WTC11 (cell line): ENCODE measurements around the gene B4GALNT1. TPM values are rescaled to one million over a fixed set of nuclear protein-coding genes. Genes with fewer than 3 reads are reported as not detected.
A peak's percentile ranks its signal among the peaks of the same experiment; 100 is the strongest.

Experiments used
- ATAC-seq: fragments of 200-7000 bp; cut with Tn5 transposase; 2 replicates; pipeline ENCODE4 v1.10.0; 2021; ENCODE audit warnings: mild to moderate bottlenecking, moderate library complexity
- CTCF ChIA-PET: fragments of 300-600 bp; sonication (Branson Sonifier 250); formaldehyde crosslinking; loops from one replicate; lab custom pipeline; 2021; ENCODE audit warnings: antibody characterized with exemption; lab: Charles Lee
- POLR2A ChIA-PET: fragments of 350-600 bp; sonication (Branson Sonifier 250); formaldehyde crosslinking; loops from one replicate; lab custom pipeline; 2021; ENCODE audit warnings: antibody characterized with exemption; lab: Charles Lee
- DNase-seq: peaks from one replicate; pipeline ENCODE4 v3.0.0; 2021; ENCODE audit warnings: low spot score
- H3K27ac Mint-ChIP-seq: 2 replicates; pipeline ENCODE4 v1.8.0; 2021; ENCODE audit warnings: mixed read lengths
- H3K27me3 Mint-ChIP-seq: 2 replicates; pipeline ENCODE4 v1.8.0; 2021; ENCODE audit warnings: low read depth, mild to moderate bottlenecking, moderate library complexity, mixed read lengths
- H3K36me3 Mint-ChIP-seq: 2 replicates; pipeline ENCODE4 v1.8.0; 2021; ENCODE audit warnings: mixed read lengths
- H3K4me1 Mint-ChIP-seq: 2 replicates; pipeline ENCODE4 v1.8.0; 2022; ENCODE audit warnings: mixed read lengths
- H3K4me3 Mint-ChIP-seq: 2 replicates; pipeline ENCODE4 v1.8.0; 2021; ENCODE audit warnings: mild to moderate bottlenecking, moderate library complexity, mixed read lengths
- H3K9me3 Mint-ChIP-seq: 2 replicates; pipeline ENCODE4 v1.8.0; 2021; ENCODE audit warnings: mixed read lengths
- AR ChIP-seq: fragments of 250-450 bp; sonication (Bioruptor Pico); IDR thresholded peaks from 2 replicates; pipeline ENCODE4 v1.9.0; 2021; ENCODE audit warnings: mild to moderate bottlenecking
- ARID4B ChIP-seq: sonication (generic); formaldehyde crosslinking; IDR thresholded peaks from 2 replicates; pipeline ENCODE4 v1.8.0; 2023; ENCODE audit warnings: missing genetic modification reagents, mild to moderate bottlenecking, borderline replicate concordance
- CREM ChIP-seq: sonication (generic); formaldehyde crosslinking; IDR thresholded peaks from 2 replicates; pipeline ENCODE4 v1.8.1; 2022; ENCODE audit warnings: mild to moderate bottlenecking, missing genetic modification reagents, moderate library complexity
- GRHL2 ChIP-seq: fragments of 250-450 bp; sonication (Bioruptor Pico); IDR thresholded peaks from 2 replicates; pipeline ENCODE4 v1.8.0; 2022; ENCODE audit warnings: mild to moderate bottlenecking, moderate library complexity; ENCODE audit not compliant: insufficient replicate concordance, severe bottlenecking
- HMGA2 ChIP-seq: fragments of 250-450 bp; sonication (Bioruptor Pico); IDR thresholded peaks from 2 replicates; pipeline ENCODE4 v1.4.0; 2021; ENCODE audit warnings: mild to moderate bottlenecking, moderate library complexity
- JAZF1 ChIP-seq: fragments of 250-450 bp; sonication (Bioruptor Pico); IDR thresholded peaks from 2 replicates; pipeline ENCODE4 v1.9.0; 2021; ENCODE audit warnings: moderate library complexity, mild to moderate bottlenecking, inconsistent platforms
- KAT7 ChIP-seq: sonication (generic); formaldehyde crosslinking; IDR thresholded peaks from 2 replicates; pipeline ENCODE4 v1.8.1; 2023; ENCODE audit warnings: missing genetic modification reagents, mild to moderate bottlenecking, borderline replicate concordance
- MAX ChIP-seq: sonication (generic); formaldehyde crosslinking; IDR thresholded peaks from 2 replicates; pipeline ENCODE4 v1.8.0; 2022; ENCODE audit warnings: mild to moderate bottlenecking, missing genetic modification reagents
- MXD4 ChIP-seq: fragments of 250-450 bp; sonication (Bioruptor Pico); IDR thresholded peaks from 2 replicates; pipeline ENCODE4 v1.8.0; 2021; ENCODE audit warnings: mild to moderate bottlenecking, moderate library complexity, borderline replicate concordance
- MYBL2 ChIP-seq: sonication (generic); formaldehyde crosslinking; IDR thresholded peaks from 2 replicates; pipeline ENCODE4 v1.8.1; 2023; ENCODE audit warnings: mild to moderate bottlenecking, moderate library complexity, missing genetic modification reagents
- NFE2L1 ChIP-seq: sonication (generic); formaldehyde crosslinking; IDR thresholded peaks from 2 replicates; pipeline ENCODE4 v1.8.1; 2023; ENCODE audit warnings: missing genetic modification reagents
- NFYB ChIP-seq: sonication (generic); formaldehyde crosslinking; conservative IDR thresholded peaks from 2 replicates; pipeline ENCODE4 v1.8.0; 2022; ENCODE audit warnings: low read depth, missing genetic modification reagents
- NR3C1 ChIP-seq: sonication (generic); formaldehyde crosslinking; conservative IDR thresholded peaks from 2 replicates; pipeline ENCODE4 v1.8.1; 2023; ENCODE audit warnings: low read depth, mild to moderate bottlenecking, missing genetic modification reagents
- PRRX2 ChIP-seq: fragments of 250-450 bp; sonication (Bioruptor Pico); IDR thresholded peaks from 2 replicates; pipeline ENCODE4 v1.8.0; 2021; ENCODE audit warnings: mild to moderate bottlenecking
- TCF7 ChIP-seq: sonication (generic); formaldehyde crosslinking; IDR thresholded peaks from 2 replicates; pipeline ENCODE4 v1.8.0; 2022; ENCODE audit warnings: mild to moderate bottlenecking, low read depth, missing genetic modification reagents, moderate library complexity
- TEAD1 ChIP-seq: sonication (generic); formaldehyde crosslinking; IDR thresholded peaks from 2 replicates; pipeline ENCODE4 v1.8.0; 2022; ENCODE audit warnings: mild to moderate bottlenecking, missing genetic modification reagents
- ZNF138 ChIP-seq: sonication (generic); formaldehyde crosslinking; conservative IDR thresholded peaks from 2 replicates; pipeline ENCODE4 v1.8.1; 2022; ENCODE audit warnings: mild to moderate bottlenecking, moderate library complexity, missing genetic modification reagents
- ZNF219 ChIP-seq: sonication (generic); formaldehyde crosslinking; IDR thresholded peaks from 2 replicates; pipeline ENCODE4 v1.8.0; 2023; ENCODE audit warnings: missing genetic modification reagents, mild to moderate bottlenecking, borderline replicate concordance
- ZNF317 ChIP-seq: sonication (generic); formaldehyde crosslinking; IDR thresholded peaks from 2 replicates; pipeline ENCODE4 v1.8.1; 2023; ENCODE audit warnings: low read depth, mild to moderate bottlenecking, moderate library complexity, missing genetic modification reagents, borderline replicate concordance
- ZNF423 ChIP-seq: fragments of 250-450 bp; sonication (Bioruptor Pico); IDR thresholded peaks from 2 replicates; pipeline ENCODE4 v2.1.2; 2022; ENCODE audit warnings: mild to moderate bottlenecking, moderate library complexity
- ZNF532 ChIP-seq: fragments of 250-450 bp; sonication (Bioruptor Pico); IDR thresholded peaks from 2 replicates; pipeline ENCODE4 v1.9.0; 2021; ENCODE audit warnings: mild to moderate bottlenecking, borderline replicate concordance
- ZSCAN18 ChIP-seq: fragments of 250-450 bp; sonication (Bioruptor Pico); IDR thresholded peaks from 2 replicates; pipeline ENCODE4 v2.1.2; 2022; ENCODE audit warnings: mild to moderate bottlenecking, moderate library complexity
- total RNA-seq: library from RNA; stranded (reverse); gene quantifications from 3 replicates; pipeline ENCODE4 v1.2.3, GENCODE V29; 2021

Gene B4GALNT1
- total RNA-seq, 1 experiment from 2014 or later, result 1.2 TPM

GRCh38 chr12:57619434-57620244, 13.4 kb downstream of the B4GALNT1 start:
- POLR2A ChIA-PET, result interaction anchor here (0.9 to 2.3 kb wide), 4 partner anchors 9 to 116 kb away, joined by 3 to 11 read pairs (median 4); partner anchors contain the start of genes ARHGEF25 and B4GALNT1
- CTCF ChIA-PET, result interaction anchor here (0.9 to 3.6 kb wide), 12 partner anchors 8 to 137 kb away, joined by 3 to 74 read pairs (median 16); partner anchors contain the start of genes ARHGEF25, B4GALNT1 and PIP4K2C

GRCh38 chr12:57618966-57619433, 14.0 kb downstream of the B4GALNT1 start:
- POLR2A ChIA-PET, result interaction anchor here (0.9 kb wide), 1 partner anchor 9 kb away, joined by 3 read pairs; no protein-coding TSS in a partner anchor
- H3K4me3 Mint-ChIP-seq, result peak overlapping the region; percentile 78
- H3K27ac Mint-ChIP-seq, result no peak overlapping the region
- peaks cover 31% of the 10 kb centered on the region for H3K4me1 Mint-ChIP-seq
- H3K36me3 Mint-ChIP-seq, result peaks cover 5% of the 10 kb centered on the region
- CTCF ChIA-PET, result interaction anchor here (0.9 to 3.6 kb wide), 9 partner anchors 8 to 116 kb away, joined by 3 to 74 read pairs (median 18); partner anchors contain the start of genes ARHGEF25, B4GALNT1 and PIP4K2C
- H3K27me3 Mint-ChIP-seq, result peaks cover 100% of the 10 kb centered on the region
- ATAC-seq, result no peak
- DNase-seq, result no peak
- no peaks in the 10 kb centered on the region for H3K9me3 Mint-ChIP-seq
- TF ChIP-seq AR (no peak), TEAD1 (CRISPR knock-in tag) (no peak), NR3C1 (CRISPR knock-in tag) (no peak), CREM (no peak), ZSCAN18 (CRISPR knock-in tag) (no peak), NFYB (CRISPR knock-in tag) (no peak), KAT7 (CRISPR knock-in tag) (no peak), HMGA2 (CRISPR knock-in tag) (no peak), ZNF138 (no peak), MYBL2 (CRISPR knock-in tag) (no peak), GRHL2 (no peak), ZNF219 (CRISPR knock-in tag) (no peak), TCF7 (no peak), PRRX2 (CRISPR knock-in tag) (no peak), ZNF532 (CRISPR knock-in tag) (no peak), NFE2L1 (no peak), ARID4B (no peak), JAZF1 (CRISPR knock-in tag) (no peak)

More at GRCh38 chr12:57619434-57620244, 13.4 kb downstream of the B4GALNT1 start:
- peak overlapping the region; percentile 78 for H3K4me3 Mint-ChIP-seq
- peaks cover 25% of the 10 kb centered on the region for H3K4me1 Mint-ChIP-seq
- DNase-seq, result peak; percentile 52
- peaks cover 2% of the 10 kb centered on the region for H3K36me3 Mint-ChIP-seq
- no peaks in the 10 kb centered on the region for H3K9me3 Mint-ChIP-seq
- ATAC-seq, result peak; percentile 38
- H3K27ac Mint-ChIP-seq, result no peak overlapping the region
- TF ChIP-seq MAX (CRISPR knock-in tag), result peak; percentile 66
- 0 out of 2 replicates have a peak, but pooled peaks have one; percentile 14 for TF ChIP-seq ZNF317 (CRISPR knock-in tag)
- TF ChIP-seq MXD4 (CRISPR knock-in tag), result no peak
- TF ChIP-seq ZNF423, result no peak
- peaks cover 100% of the 10 kb centered on the region for H3K27me3 Mint-ChIP-seq
